HG03280 (cell line): ENCODE data around the gene KDF1.

Experiments
- ATAC-seq: cut with Tn5 transposase; IDR thresholded peaks from one replicate; pipeline ENCODE4 v1.9.1; 2021; ENCODE audit warnings: mild to moderate bottlenecking, moderate library complexity; ENCODE audit not compliant: unreplicated experiment

The KDF1 gene

DNA sequence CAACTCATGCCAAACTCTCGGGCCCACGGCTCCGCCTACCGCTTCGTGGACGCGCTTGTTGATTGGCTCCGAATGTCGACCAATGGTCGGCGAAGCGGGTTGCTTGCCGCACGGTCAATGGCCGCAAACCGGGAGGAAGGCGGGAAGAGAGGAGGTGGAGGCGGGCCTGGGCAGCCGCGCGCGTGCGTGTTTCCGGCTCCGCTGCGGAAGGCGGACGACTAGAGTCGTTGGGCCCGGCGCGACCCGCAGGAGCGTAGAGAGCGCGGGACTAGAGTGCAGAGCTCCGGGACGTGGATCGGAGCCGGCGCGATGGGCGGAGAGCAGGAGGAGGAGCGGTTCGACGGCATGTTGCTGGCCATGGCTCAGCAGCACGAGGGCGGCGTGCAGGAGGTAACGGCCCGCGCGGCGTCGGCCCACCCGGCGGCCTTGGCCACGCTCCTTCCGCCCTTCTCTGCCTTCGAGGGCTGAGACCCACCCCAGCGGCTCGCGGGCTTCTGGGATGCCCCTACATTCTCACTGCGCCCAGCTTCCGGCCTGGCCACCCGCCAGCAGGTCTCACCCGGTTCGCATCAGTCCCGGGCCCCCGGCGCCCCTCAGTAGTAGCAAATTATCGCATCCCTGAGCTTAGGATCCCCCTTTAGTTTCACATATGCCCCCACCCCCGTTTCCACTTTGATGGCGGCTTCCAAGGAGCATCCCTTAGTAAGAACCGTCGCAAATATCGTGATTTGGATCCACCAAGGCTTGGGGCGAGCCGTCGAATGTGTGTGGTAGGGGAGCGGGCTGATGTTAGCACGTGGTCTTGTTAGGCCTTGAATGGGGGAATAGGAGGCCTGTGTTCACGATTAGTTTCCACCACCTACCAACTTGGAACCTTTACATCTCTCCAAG, 38.5 kb downstream of the KDF1 start, which contains the start of gene NUDC:
NUDC (plus strand) TSS at position 204 of the 891 bp plus-strand sequence; CDS start at position 310, 106 bp downstream.
- peak; percentile 98 for ATAC-seq

GRCh38 chr1:26921126-26921539, 39.1 kb downstream of the KDF1 start:
- peak; percentile 18 for ATAC-seq

DNA sequence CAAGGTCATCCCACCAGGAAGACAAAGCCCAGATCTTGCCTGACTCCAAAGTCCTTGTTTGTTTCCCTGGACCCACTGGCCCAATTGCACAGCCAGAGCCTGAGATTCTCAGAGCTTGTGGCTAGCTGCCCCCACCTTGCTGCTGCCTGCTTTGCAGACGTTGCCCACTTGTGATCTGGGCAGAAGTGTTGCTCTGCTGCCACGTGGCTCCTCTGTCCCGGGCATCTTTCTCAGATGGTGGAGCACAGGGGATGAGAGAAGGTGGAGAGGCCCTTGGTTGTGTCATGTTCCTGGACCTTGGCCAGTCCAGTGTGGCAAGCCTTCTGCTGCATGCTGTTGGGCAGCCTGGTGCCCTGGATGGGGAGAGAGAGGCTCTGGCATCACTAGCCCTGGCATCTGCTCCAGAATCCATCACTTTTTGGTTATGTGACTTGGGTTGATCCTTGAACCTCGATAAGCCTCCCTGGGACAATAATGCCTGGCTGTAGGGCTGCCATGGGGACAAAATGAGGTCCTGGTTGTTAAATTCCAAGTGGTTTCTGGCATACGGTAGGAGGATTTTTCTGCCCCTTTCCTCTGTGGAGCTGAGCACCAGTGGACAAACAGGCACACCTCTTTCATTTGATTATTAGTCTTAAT, 44.9 kb downstream of the KDF1 start:
- ATAC-seq: no peak

DNA sequence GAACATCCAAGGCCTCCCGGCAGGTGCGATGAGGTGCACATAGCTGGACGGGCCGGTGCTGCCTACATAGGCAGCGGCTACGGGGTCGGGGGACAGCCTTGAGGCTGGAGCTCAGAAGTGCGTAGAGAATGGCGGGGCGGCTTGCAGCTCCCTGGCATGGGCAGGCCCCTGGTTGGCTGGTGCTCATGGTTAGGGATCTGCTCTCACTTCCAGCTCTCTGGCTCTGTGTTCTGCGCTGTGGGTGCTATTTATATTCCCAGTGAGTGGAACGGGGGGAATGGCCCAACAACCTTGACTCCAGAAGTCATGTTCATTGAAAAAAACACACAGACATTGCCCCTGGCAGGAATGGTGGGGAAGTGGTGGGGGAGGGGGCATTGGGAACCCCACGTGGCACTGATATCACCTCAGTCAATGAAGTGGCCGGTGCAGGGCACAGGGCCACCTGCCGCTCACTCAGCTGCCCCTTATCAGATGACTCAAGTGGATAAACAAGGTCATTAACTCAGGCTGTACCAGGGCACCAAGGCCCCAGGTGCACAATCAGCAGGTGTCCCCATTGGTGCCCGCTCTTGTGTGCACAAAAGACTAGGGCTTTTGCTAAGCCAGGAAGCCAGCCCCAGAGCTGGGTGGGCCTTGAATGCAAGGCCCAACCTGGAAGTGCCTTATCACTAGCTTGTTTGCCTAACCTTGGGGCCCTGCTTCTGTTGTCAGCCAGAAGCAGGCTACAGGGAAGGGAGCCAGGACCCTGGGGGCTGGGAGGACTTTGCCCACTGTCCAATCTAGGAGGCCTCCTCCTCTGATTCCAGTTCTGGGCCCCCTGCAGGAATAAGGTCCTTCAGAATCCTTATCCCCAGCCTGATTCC, 46.3 kb downstream of the KDF1 start, which contains the start of gene NR0B2:
NR0B2 (minus strand) TSS at position 222 of the 866 bp plus-strand sequence; CDS start at position 187, 35 bp downstream.
- ATAC-seq: no peak

DNA sequence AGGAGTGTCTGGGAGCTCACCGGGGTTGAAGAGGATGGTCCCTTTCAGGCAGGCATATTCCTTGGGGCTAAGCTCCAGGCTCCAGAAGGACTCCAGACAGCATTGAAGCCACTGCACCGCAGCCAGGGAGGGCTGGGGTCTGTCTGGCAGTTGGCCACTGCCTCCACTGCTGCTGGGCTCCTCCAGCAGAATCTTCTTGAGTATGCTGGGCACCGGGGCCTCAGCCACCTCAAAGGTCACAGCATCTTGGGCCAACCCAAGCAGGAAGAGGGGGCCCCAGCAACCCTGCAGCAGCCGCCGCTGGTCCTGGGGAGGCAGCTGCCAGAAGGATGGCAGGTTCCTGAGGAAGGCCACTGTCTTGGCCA, 46.9 kb downstream of the KDF1 start:
- no peak for ATAC-seq

DNA sequence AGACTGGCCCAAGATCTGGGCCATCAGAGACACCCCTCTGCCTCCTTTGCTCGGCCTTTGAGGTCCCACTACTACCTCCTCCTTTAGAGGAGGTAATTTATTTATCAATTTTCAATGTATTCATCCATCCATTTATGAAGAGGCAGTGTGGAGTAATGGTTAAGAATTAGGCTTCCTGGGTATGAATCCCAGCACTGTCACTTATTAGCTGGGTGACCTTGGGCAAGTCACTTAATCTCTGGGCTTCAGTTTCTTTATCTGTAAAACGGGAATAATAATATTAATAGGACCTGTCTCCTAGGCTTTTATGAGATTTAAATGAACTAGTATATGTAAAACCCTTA, 48.1 kb downstream of the KDF1 start:
- ATAC-seq: no peak

DNA sequence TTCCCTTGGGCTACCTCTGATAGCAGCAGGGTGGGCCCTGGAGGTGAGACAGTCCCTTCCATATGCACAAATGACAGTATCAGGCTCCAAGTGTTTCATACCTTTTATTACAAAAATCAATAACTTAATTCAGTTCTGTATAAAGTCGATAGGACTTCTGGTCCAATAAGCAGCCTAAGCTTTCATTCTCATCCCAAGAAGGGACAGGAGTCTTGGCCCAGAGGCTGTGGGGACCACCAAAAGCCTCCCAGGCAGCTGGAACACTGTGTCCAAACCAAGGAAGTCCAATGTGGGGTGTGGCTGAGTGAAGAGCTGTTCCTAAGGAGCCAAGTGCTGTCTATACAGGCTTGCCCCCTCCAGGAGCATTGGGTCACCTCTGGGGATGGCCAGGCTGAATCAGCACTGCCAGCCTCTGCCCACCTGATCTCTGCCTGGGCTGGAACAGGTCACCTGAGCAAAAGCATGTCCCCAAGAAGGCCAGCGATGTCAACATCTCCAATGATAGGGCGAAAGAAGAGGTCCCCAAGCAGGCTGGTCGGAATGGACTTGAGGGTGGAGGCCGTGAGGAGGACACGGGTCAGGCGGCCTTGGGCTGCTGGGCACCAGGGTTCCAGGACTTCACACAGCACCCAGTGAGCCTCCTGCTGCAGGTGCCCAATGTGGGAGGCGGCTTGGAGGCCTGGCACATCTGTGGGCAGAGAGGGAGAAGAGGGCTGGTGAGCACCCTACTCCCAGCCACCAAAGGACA, 48.7 kb downstream of the KDF1 start:
- no peak for ATAC-seq

GRCh38 chr1:26910343-26911160, 49.7 kb downstream of the KDF1 start:
- ATAC-seq: no peak

GRCh38 chr1:26909951-26910342, 50.3 kb downstream of the KDF1 start:
- ATAC-seq: no peak

DNA sequence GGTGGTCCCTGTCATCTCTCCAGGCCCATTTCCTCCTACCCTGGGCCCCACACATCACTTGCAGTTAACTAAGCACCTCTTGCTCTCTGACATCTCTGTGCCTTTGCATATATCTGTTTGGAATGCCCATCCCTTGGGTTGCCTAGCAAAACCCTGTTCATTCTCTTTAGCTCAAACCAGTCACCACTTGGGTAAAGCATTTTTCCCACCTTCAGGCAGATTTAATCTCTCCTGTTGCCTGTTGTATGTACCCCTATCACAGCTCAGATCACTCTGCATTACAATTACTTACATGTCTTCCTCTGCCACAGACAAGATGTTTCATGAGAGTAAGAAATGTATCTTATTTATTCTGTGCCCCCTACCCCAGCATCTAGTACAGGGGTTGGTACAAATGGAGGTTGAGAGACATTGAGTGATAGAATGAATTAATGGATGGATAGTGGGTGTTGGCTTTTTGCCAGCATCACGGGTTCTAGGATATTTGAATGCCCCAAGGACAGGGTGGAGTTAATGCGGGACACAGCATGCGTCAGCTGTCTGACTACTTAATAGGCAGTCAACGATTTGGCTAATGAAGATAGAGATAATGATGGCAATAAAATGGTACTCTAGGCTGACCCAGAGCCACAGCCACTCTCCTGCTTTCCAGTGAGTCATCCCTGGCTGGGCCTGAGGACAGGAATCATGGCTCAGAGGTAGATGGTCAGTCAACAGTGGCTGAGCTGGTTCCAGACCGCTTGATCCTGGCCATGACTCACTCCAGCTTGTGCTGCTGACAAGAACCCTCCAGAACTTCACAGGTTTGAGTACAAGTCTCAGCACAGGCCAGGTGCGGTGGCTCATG, 53.0 kb downstream of the KDF1 start:
- ATAC-seq: no peak

GRCh38 chr1:26900815-26901511, 59.3 kb downstream of the KDF1 start:
- no peak for ATAC-seq

DNA sequence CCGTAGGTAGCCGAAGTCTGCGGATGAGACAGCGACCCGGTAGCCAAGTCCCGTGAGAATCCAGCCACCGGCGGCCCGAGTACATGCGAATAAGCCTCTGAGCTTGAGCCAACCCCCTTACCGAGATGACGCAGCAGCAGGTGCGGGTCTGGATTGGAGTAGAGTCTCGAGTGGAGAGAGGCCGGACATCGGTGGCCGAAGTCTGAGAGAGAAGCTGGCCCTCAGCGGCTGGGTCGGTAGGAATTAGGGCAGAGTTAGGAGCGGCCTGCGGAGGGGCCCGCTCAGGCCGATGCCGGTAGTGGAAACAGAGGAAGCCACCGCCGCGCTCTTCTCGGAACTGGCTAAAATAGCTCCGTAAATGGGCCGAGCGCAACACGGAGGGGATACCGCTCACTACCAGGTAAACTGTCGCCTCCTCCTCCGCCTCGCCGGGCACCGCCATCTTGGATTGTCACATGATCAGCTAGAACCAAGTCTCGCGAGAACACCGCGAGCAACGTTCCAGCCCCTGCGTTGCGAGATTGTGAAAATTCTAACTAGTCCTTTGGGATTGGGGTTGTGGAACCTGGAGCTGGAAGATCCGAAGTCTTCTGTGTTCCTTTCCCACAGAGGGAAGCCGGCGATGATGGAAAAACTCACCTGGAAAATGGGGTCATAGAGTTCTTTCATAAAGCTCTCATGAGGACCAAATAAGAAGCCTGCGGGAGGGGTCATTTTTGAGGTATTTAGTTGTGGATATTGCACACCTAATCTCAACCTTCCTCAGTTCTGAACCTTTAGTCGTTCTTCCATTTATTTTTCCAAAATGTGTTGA, 60.1 kb downstream of the KDF1 start, which contains the start of gene GPATCH3:
GPATCH3 (minus strand) TSS at position 467 of the 814 bp plus-strand sequence; CDS start at position 442, 25 bp downstream.
- peak; percentile 83 for ATAC-seq
